HG02759 (cell line): Measurements from ENCODE around the gene GSS.

Source experiments
- ATAC-seq: cut with Tn5 transposase; IDR thresholded peaks from one replicate; pipeline ENCODE4 v1.9.1; 2021; ENCODE audit warnings: mild to moderate bottlenecking, moderate library complexity; ENCODE audit not compliant: unreplicated experiment

Gene GSS

GRCh38 chr20:34949120-34949519, 6.5 kb downstream of the GSS start:
- ATAC-seq: no peak

- ATAC-seq: no peak
Observed at GRCh38 chr20:34948030-34948429, 7.6 kb downstream of the GSS start.

- no peak for ATAC-seq
Observed at GRCh38 chr20:34947336-34947735, 8.3 kb downstream of the GSS start.

- ATAC-seq: no peak
Observed at GRCh38 chr20:34946661-34947060, 8.9 kb downstream of the GSS start.

- ATAC-seq: no peak
Observed at GRCh38 chr20:34945315-34946077, 10.1 kb downstream of the GSS start.

GRCh38 chr20:34943808-34944567, 11.6 kb downstream of the GSS start:
- no peak for ATAC-seq

- ATAC-seq: no peak
Observed at GRCh38 chr20:34942301-34942700, 13.3 kb downstream of the GSS start.

- no peak for ATAC-seq
Observed at GRCh38 chr20:34941226-34941625, 14.4 kb downstream of the GSS start.

- no peak for ATAC-seq
Observed at GRCh38 chr20:34940081-34940481, 15.5 kb downstream of the GSS start.

GRCh38 chr20:34938466-34939163, 17.0 kb downstream of the GSS start:
- no peak for ATAC-seq

- ATAC-seq: no peak
Observed at GRCh38 chr20:34931771-34932170, 23.8 kb downstream of the GSS start.

- ATAC-seq: no peak
Observed at GRCh38 chr20:34928411-34928810, 27.2 kb downstream of the GSS start.

- ATAC-seq: no peak
Observed at GRCh38 chr20:34927736-34928135, 27.9 kb downstream of the GSS start.

GRCh38 chr20:34926581-34926980, 29.0 kb downstream of the GSS start:
- no peak for ATAC-seq

- ATAC-seq: no peak
Observed at GRCh38 chr20:34925981-34926380, 29.6 kb downstream of the GSS start.

- no peak for ATAC-seq
Observed at GRCh38 chr20:34925341-34925740, 30.3 kb downstream of the GSS start.

GRCh38 chr20:34923414-34923813, 32.2 kb downstream of the GSS start:
- ATAC-seq: no peak

- ATAC-seq: no peak
Observed at GRCh38 chr20:34922654-34923381, 32.8 kb downstream of the GSS start.

GRCh38 chr20:34921436-34921835, 34.2 kb downstream of the GSS start:
- ATAC-seq: no peak

GRCh38 chr20:34920055-34920454, 35.6 kb downstream of the GSS start:
- ATAC-seq: no peak

GRCh38 chr20:34916774-34917354, 38.7 kb downstream of the GSS start:
- no peak for ATAC-seq
